IMR-90 (cell line): ENCODE measurements around the gene BCL11B.

Experiments
- BHLHE40 ChIP-seq: fragments of 150-350 bp; IDR thresholded peaks from 2 replicates; pipeline ENCODE4 v1.6.1; 2016; ENCODE audit warnings: mild to moderate bottlenecking, low read depth, low read length
- CEBPB ChIP-seq: IDR thresholded peaks from 2 replicates; pipeline ENCODE4 v1.6.1; 2012; ENCODE audit warnings: low read depth, low read length, improper control_type of control experiment
- FOS ChIP-seq: fragments of 150-350 bp; IDR thresholded peaks from 2 replicates; pipeline ENCODE4 v1.6.1; 2016; ENCODE audit warnings: low read depth, low read length
- MAFK ChIP-seq: IDR thresholded peaks from 2 replicates; pipeline ENCODE4 v1.6.1; 2012; ENCODE audit warnings: low read depth, low read length, improper control_type of control experiment
- MAZ ChIP-seq: IDR thresholded peaks from 2 replicates; pipeline ENCODE4 v1.6.1; 2012; ENCODE audit warnings: low read depth, mild to moderate bottlenecking, low read length, improper control_type of control experiment, moderate library complexity, borderline replicate concordance
- NFE2L2 ChIP-seq: fragments of 150-350 bp; IDR thresholded peaks from 2 replicates; pipeline ENCODE4 v1.6.1; 2016; ENCODE audit warnings: low read depth, mild to moderate bottlenecking, low read length
- POLR2A ChIP-seq: IDR thresholded peaks from 2 replicates; pipeline ENCODE4 v1.6.1; 2012; ENCODE audit warnings: mild to moderate bottlenecking, low read depth, low read length
- RAD21 ChIP-seq: IDR thresholded peaks from 2 replicates; pipeline ENCODE4 v1.6.1; 2012; ENCODE audit warnings: low read length, improper control_type of control experiment
- RCOR1 ChIP-seq: IDR thresholded peaks from 2 replicates; pipeline ENCODE4 v1.6.1; 2012; ENCODE audit warnings: mild to moderate bottlenecking, low read length, improper control_type of control experiment; ENCODE audit not compliant: insufficient replicate concordance
- RFX5 ChIP-seq: IDR thresholded peaks from 2 replicates; pipeline ENCODE4 v1.8.0; 2012; ENCODE audit warnings: low read depth, mild to moderate bottlenecking, low read length, moderate library complexity
- SMC3 ChIP-seq: fragments of 150-350 bp; IDR thresholded peaks from 2 replicates; pipeline ENCODE4 v1.6.1; 2016; ENCODE audit warnings: low read depth, mild to moderate bottlenecking, antibody characterized with exemption, low read length, moderate library complexity
- TF ChIP-seq, protein P1 (sequence below): conservative IDR thresholded peaks from 2 replicates; pipeline ENCODE4 v1.5.1; 2012; ENCODE audit warnings: mild to moderate bottlenecking, low read depth, low read length, improper control_type of control experiment
- TF ChIP-seq, protein P2 (sequence below): fragments of 150-350 bp; IDR thresholded peaks from 2 replicates; pipeline ENCODE4 v1.6.1; 2016; ENCODE audit warnings: low read depth, mild to moderate bottlenecking, low read length, moderate library complexity, borderline replicate concordance

DNA sequence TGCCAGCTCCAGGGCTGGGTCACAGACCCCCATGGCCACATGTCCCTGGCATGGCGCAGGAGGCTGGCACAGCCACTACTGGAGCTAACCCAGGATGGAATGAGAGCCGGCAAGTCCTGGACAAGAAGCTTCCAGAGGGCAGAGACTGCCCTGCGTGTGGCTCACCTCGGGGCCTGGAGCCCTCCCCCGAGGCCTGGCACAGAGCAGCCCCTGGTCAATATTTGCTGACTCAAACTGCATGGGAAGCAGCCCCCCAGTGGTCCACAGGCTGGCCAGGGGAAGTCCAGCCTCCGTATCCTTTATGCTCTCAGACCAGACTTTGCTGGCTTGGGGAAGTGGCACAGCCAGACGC is 71.4 kb downstream of the BCL11B start:
- TF ChIP-seq CEBPB (no peak), POLR2A (no peak), NFE2L2 (no peak), RFX5 (no peak), RCOR1 (no peak), MAZ (no peak), FOS (no peak), RAD21 (no peak), BHLHE40 (no peak), MAFK (no peak), SMC3 (no peak)
- TF ChIP-seq, protein P1, sequence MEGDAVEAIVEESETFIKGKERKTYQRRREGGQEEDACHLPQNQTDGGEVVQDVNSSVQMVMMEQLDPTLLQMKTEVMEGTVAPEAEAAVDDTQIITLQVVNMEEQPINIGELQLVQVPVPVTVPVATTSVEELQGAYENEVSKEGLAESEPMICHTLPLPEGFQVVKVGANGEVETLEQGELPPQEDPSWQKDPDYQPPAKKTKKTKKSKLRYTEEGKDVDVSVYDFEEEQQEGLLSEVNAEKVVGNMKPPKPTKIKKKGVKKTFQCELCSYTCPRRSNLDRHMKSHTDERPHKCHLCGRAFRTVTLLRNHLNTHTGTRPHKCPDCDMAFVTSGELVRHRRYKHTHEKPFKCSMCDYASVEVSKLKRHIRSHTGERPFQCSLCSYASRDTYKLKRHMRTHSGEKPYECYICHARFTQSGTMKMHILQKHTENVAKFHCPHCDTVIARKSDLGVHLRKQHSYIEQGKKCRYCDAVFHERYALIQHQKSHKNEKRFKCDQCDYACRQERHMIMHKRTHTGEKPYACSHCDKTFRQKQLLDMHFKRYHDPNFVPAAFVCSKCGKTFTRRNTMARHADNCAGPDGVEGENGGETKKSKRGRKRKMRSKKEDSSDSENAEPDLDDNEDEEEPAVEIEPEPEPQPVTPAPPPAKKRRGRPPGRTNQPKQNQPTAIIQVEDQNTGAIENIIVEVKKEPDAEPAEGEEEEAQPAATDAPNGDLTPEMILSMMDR: no peak
- TF ChIP-seq, protein P2, sequence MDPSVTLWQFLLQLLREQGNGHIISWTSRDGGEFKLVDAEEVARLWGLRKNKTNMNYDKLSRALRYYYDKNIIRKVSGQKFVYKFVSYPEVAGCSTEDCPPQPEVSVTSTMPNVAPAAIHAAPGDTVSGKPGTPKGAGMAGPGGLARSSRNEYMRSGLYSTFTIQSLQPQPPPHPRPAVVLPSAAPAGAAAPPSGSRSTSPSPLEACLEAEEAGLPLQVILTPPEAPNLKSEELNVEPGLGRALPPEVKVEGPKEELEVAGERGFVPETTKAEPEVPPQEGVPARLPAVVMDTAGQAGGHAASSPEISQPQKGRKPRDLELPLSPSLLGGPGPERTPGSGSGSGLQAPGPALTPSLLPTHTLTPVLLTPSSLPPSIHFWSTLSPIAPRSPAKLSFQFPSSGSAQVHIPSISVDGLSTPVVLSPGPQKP: no peak
